NCI-H524 (cell line): ENCODE measurements around the gene PHACTR1.
A peak's percentile ranks its signal among the peaks of the same experiment; 100 is the strongest.
"Not testable (repeated sequence)": the region's sequence is repeated elsewhere in the genome, so short reads cannot be mapped to it uniquely, and the experiment has no call there.

ENCODE experiments used
- DNase-seq, 2 experiments: peaks; one replicate each; lab custom pipeline; 2025; lab: John Stamatoyannopoulos, UW

PHACTR1 gene

DNA sequence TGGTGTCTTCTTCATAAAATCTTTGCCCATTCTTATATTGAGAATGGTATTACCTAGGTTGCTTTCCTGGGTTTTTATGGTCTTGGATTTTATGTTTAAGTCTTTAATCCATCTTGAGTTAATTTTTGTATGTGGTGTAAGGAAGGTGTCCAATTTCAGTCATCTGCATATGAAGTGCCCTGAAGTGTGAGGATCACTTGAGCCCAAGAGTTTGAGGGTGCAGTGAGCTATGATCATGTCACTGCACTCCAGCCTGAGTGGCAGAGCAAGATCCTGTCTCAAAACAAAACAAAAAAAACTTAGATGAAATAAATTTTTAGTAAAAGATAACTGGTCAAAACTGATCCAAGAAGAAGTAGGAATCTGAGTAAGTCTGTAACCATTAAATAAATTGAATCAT lies 396.4 kb downstream of the PHACTR1 start:
- DNase-seq = peak; percentile 75 to 88

DNA sequence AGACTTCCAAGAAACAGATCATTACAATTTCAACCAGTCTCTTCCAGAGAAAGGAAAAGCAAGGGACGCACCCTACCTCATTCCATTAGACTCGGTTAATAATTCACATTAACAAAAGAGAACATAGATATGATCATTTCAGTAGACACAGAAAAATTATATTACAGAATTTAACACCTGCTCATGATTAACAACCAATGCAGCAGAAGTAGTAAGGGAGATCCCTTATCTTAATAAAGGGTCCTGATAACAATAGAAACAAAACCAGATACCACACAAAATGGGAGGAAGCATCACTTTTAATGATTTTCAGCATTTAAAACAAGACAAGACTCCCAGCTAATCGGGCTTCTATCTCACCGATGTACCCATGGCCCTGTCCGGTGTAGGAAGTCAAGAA lies 396.8 kb downstream of the PHACTR1 start:
- DNase-seq = no peak

DNA sequence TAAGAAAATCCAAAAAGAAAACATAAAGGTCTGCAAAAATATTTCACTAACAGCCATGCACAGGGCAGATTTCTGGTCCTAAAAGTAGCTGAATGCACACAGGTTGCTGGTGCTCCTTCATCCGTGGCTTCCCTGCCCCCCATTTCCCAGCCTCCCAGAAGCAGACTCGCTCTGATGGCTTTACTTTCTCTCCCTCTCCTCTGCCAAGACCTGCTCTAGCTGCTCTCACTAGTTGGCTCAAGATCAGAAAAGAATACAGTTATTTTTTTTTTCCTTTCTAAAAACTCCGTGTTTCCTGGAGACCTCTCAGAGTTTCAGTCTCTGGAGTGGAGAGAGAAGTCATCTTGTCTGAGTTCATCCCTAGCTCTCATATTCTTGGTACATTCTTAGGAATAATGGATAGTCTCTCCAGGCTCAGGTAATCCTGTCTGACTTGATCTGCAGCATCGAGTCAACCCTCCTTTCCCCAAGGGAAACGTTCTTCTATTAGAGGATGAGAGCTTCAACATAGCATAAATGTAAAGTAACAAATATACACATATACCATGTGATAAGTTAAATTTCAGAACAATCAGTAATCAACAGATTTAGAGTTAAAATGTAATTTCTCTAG lies 397.5 kb downstream of the PHACTR1 start:
- no peak for DNase-seq

GRCh38 chr6:13116155-13116554 lies 399.6 kb downstream of the PHACTR1 start:
- DNase-seq = no peak

DNA sequence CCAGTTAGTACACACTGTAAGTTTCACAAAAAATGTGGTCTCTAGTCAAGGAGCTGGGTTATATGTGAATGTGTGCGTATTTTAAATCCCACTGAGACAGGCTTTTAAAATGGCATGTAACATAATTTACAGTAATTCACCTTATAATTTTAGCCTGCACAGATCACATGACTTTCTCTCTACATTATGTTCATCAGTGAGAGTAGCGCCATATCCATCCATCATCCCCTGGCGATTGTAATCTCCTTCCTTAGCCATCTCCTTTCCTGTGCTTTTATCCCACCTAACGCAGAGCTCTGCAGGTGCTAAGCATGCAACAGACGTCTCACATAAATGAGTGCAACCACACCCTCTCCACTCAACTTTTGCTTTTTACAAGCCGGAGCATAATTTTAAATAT lies 401.0 kb downstream of the PHACTR1 start:
- peak in 1 of 2 experiments; percentile 27 for DNase-seq

DNA sequence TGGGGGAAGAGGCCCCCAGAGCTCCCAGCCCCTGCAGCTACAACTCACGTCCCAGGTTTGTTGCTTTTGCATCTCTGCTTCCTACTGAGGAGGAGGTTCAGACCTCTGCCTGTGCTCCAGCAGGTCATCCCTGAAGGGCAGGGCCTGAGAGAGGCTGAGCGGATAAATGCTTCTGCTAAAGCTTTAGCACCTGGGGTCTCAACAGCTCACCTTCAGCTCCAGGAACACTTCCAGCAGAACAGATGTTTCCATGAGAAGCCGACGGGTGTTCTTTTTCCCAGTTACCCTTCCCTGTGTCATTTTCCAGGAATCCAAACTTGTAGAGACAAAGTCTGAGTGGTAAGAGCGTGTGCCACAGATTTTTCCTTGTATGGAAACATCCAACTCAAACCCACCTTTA lies 403.0 kb downstream of the PHACTR1 start:
- DNase-seq = no peak

DNA sequence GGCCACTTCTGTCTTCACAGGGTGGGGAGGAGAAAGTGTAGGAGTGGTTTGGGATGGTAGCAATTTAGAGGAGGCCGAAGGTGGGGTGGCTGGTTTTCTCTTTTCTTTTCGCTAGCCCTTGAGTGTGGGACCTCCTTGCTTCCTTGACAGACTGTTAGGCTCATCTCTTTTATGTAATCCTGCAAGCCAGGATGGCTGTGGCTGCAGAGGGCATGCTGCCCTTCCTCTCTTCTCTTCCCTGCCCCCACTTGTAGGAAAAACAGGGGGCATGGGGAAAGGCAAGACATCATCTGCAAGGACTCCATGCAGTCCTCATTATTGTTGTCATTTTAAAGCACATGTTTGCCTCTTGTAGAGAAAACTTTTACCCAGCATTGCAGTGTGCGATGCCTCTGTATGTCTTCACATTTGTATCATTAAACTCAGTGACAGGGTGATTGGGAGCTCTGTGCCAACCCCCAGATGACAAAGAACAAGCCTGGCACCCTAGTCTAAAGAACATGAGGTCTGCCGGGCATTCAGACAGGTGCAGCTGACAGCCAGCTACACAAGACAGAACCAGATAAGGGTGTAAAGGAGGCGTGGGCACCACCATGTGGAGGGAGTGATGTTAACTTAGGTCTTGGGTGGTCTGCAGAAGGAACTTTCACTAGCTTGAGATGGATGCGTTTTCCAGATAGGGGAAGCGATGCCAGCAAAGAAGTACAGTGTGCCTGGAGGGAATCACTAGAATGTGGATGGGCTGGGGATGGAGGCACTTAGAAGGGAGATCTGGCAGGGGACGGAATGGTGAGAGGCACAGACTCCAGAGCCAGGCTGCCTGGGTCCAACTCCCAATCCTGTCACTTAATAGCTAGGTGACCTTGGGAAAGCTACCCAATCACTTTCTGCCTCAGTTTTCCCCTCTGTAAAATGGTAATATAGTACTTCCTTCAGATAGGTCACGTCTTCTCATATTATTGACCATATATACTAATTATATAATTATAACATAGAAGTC lies 404.2 kb downstream of the PHACTR1 start:
- peak; percentile 21 to 54 for DNase-seq

DNA sequence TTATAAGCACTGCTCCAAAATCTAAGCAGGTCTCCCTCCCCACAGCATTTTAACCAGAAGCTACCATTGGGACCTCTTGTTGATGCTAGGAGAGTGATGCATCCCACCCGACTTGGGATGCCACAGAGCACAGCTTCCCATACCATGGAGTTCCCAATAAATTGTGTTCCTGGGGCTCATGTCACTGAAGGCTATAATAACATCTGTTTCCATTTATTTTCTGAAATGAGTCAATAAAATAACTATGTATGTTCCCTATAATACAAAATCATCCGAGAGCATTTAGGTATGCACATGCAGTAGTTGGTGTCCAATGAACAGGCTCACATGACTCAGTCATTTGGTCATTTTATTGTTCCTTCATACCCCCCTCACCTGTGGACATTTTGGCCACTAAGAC lies 407.6 kb downstream of the PHACTR1 start:
- DNase-seq = no peak

DNA sequence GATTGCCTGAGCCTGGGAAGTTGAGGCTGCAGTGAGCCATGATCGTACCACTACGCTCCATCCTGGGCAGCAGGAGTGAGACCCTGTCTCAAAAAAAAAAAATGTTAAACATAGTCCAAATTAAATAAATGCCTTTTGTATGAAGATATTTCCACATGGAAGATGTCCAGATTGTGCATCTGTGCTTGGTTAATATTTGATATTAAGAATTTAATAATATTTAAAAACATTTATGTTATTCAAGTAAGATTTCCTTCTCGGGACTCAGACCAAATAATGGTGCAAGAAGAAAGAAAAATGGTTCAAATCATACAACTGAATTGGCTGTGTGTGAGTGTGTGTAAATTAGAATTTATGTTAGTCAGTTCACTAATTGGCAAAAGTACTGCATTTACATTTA lies 409.3 kb downstream of the PHACTR1 start:
- DNase-seq = no peak

DNA sequence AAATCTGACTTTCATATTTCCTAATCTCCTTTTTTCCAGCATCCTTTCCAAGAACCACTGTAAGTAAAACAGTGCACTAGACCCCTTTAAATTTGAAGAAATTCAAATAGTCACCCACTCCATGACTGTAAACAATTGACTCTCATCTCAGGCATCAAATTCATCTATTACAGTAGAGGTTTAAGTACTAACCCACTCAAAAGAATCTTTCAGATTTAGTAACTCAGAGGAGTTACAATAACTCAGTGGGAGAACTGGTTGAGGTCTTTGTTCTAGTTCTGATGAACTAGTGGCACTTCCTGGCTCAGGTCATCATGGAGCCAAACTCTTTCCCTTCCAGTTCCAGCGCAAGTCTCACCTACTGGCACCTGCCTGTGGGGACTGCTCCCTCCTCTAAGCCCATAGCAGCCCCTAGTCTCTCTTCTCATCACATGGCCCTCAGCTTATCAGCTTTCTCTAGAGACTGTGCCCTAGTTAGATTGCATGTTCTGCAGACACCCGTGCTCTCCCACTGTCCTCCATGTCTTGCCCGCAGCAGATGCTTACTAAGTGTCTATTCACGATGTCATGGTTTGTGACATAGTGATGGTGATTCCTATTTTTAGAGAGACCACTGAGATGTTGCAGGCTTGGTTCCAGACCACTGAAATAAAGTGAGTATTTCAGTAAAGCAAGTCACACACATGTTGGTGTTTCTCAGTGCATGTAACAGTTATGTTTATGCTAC lies 415.5 kb downstream of the PHACTR1 start:
- DNase-seq = no peak

- DNase-seq = not testable (repeated sequence)
These were observed 417.3 kb downstream of the PHACTR1 start for GRCh38 chr6:13133894-13134293.

DNA sequence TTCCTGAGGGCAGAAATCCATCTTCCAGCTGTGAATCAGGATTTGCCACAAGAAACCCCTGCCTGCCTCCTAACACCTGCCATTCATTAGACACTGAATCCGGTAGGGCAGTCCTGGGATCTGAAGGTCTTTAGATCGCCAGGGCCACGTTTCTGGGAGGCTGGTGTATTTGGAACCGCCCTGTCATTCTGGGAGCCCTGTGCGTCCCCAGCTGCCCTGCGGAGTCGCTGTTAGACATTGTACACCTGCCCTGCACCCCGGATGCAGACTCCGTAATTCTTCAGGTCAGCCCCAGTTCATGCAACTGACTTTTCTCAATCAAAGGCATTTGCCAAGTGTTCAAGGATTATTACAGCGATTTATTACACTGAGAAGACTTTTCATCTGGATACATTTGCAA lies 418.6 kb downstream of the PHACTR1 start:
- peak; percentile 26 to 44 for DNase-seq

DNA sequence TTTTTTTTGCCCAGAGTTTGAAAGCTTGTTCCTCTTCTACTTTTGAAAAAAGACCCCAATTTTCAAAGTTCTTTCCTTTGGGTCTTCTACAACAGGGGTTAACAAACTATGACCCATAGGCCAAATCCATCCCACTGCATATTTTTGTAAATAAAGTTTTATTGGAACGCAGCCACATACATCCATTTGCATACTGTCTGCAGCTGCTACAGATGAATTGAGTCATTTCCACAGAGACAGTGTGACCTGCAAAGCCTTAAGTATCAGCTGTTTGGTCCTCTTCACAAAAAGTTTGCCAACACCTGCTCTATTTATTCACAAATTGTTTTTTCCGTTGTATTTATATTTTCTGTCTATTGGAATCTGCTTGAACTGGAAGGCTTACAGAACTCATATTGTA lies 422.6 kb downstream of the PHACTR1 start:
- no peak for DNase-seq

DNA sequence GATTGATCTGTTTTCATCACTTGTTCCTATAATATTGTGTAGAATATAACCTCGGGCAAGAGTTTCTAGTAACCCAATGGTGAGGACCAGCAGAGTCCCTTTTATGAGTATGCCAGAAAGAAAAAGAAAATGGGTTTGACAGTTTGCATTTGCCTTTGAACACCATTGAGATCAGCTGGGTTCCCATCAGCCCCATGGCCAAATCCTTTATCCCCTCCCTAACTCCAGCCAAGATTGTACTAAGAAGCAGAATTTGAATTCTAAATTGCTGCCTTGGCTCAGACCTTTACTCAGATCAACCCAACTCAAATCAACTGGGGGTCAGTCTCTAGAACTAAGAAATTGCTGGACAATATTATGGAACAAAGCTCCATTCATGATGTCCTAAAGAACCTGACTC lies 424.4 kb downstream of the PHACTR1 start:
- DNase-seq = no peak

DNA sequence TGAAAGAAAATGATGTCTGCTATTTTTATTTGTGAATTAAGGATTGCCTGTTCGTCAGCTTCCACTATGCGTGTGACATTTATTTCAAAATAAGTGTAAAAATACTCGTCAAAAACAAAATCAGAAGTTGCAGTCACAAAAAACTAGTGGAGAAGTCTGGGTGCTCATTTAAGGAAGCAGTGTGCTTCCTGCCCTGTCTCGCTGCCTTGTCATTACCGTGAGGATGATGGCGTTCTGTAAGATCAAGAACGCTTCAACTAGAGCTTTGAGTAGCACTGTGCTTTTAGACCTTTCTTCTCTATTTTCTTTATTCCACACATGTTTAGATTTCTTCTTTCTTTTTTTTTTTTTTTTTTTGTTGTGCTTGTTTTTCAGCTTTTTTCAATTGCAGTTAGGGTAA lies 424.8 kb downstream of the PHACTR1 start:
- no peak for DNase-seq

DNA sequence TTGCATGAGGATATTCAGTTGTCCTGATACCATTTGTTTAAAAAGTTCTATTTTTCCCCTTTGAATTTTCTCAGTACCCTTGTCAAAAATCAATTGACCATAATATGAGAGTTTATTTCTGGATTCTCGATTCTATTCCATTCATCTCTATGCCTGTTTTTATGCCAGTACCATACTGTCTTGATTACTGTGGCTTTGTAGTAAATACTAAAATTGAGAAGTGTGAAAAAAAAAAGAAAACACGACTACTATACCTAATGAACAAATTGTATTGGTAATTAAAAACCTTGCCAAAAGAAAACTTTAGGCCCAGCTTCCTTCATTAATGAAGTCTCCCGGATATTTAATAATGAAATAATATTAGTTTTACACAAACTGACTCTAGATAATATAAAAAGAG lies 426.0 kb downstream of the PHACTR1 start:
- no peak for DNase-seq

- DNase-seq = peak; percentile 18 to 60
These were observed 429.9 kb downstream of the PHACTR1 start for GRCh38 chr6:13146442-13146841.

DNA sequence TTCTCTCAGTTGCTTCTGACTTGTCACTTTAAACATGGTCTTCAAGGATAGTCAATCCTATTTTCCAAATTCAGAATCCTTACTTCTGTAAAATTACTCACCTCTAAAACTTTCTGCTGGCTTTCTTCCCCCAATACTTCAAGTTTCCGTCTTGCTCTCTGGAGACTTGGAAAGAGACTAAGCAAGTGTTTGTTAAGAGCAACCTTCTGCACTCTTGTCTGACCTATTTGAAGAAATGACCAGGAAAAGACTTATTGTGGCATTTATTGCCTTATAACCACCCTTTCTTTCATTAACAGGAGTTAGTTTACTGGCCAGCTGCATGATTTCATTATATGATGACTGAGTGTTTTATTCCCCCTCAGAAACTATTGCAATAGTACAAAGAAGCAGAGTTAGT lies 430.8 kb downstream of the PHACTR1 start:
- DNase-seq = no peak

GRCh38 chr6:13147782-13148181 lies 431.2 kb downstream of the PHACTR1 start:
- no peak for DNase-seq

DNA sequence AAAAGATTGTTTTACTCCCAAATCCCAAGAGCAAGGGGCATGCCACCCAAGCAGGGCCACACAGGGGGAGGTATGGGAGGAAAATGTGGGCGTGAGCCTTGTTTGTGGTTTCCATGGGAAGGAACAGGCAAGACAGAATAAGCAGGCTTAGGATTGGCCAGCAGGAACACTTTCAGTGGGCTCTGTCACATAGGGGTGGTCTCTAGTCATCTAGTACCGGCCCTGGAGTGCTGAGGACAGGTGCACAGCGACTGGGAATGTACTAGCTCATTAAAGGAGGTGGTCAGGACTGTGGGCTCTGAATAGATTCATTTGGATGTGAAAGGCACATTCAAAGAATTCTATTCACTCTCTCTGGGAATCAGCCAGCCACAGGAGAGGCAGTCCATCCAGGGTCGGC lies 436.2 kb downstream of the PHACTR1 start:
- no peak for DNase-seq

DNA sequence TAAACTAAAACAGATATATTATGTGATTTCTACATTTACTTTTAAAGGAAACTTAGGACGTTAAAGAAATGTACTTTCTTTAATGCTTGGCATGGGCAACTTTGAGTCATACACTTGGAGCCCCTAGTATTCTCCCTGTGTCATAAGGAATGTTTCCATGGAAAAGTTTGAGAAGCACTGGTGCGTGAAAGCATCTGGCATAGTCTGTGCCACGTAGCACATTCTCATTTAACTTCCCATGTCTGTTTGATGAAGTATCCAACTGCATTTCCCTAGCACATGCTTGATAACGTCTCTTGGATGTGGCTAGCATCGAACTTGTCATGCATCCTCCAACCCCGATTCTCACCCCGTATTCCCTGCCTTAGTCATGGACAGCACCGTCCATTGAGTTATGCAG lies 439.8 kb downstream of the PHACTR1 start:
- no peak for DNase-seq

- no peak for DNase-seq
These were observed 440.7 kb downstream of the PHACTR1 start for GRCh38 chr6:13157293-13157692.

DNA sequence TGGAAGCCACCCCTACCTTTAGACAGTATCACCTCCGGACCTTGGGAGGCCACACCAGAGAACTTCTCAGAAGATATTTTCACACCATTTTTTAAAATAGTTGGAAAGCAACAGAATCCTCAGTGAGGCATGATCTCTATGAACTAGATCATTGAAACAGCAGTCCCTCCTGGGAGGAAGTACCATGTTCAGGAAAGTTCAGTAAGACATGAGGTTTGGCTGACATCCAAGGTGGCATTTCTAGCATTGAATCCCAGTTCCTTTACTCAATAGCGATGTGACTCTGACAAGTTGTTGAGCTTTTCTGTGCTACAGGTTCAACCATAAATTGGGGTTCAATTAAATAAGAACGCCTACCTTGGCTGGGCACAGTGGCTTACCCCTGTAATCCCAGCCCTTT lies 442.7 kb downstream of the PHACTR1 start:
- no peak for DNase-seq
